Activated CD8-positive, alpha-beta memory T cell treated with anti-CD3 and anti-CD28 coated beads, Interleukin-2, amount 50 U/mL, for 1 hour (primary cell): ENCODE data around the gene MYO19.
"Not testable (repeated sequence)": the region's sequence is repeated elsewhere in the genome, so short reads cannot be mapped to it uniquely, and the experiment has no call there.

ENCODE experiments used
- DNase-seq: peaks from one replicate; pipeline ENCODE4 v3.0.0-alpha.2; 2020; ENCODE audit errors: extremely low read depth

MYO19 gene

DNA sequence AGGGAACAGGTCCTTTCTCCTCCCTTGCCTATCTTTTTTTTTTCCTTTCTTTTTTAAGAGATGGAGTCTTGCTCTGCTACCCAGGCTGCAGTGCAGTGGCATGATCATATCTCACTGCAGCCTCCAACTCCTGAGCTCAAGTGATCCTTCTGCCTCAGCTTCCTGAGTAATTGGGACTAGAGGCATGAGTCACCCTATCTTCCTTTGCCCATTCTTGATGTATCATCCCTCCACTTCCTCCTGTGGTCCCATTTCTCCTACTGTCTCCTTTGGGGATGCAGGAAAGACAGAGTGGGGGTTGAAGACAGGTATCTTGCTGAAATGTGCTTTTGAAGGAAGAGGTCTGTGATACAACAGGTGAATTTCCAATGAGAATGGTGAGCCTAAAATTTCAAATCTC lies 5.5 kb downstream of the MYO19 start:
- no peak for DNase-seq

DNA sequence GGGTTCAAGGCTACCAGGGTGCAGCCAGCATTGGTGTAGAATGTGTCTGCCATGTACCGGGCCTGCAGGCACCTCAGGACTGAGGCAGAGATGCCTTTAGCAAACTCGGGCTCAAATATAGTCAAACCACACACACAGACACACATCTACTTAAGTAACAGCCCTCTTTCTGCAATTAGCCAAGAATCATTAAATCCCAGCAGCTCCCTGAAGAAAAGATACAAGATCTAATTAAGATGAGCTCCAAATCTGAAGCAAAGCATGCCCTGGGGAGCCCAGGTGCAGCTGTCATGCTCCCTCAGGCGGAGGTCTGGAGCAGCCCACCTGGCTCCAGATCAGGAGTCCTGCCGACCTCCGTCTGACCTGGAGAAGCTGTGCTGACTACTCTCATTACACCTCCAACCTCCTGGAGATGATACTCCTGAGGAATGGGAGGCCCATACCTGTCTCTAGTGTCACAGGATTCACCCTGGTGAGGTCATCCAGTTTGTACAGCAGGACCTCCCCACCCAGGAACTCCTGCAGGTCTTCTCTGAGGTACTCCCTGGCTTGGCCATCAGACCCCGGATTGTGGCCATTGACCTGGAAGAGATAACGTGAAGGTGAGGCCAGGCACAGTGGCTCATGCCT lies 6.9 kb downstream of the MYO19 start:
- DNase-seq: no peak

GRCh38 chr17:36525888-36526287 lies 8.8 kb downstream of the MYO19 start:
- no peak for DNase-seq

GRCh38 chr17:36525113-36525512 lies 9.6 kb downstream of the MYO19 start:
- DNase-seq: no peak

DNA sequence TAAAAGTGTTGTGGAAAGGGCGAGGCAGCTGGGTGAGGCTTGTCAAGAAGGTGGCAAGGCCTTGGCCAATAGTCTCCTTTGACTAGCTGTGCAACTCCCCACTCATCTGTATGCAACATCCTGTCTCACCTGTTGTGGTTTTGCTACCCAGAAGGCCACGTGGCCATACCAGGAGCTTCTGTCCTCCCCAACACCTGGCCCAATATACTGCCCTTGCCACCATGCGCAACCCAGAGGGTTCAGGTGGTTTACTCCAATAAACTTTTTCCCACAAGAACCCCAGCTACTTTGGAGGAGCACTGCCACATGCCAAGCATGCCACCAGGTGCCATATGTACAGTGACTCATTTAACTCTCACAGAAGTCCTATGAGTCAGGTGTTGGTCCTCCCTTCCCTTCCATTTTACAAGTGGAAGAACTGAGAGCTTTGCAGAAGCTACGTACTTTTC lies 10.2 kb downstream of the MYO19 start:
- DNase-seq: no peak

- DNase-seq: no peak
Observed at GRCh38 chr17:36523113-36523512, 11.6 kb downstream of the MYO19 start.

- no peak for DNase-seq
Observed at GRCh38 chr17:36515837-36516236, 18.8 kb downstream of the MYO19 start.

GRCh38 chr17:36514856-36515255 lies 19.8 kb downstream of the MYO19 start:
- DNase-seq: no peak

- DNase-seq: no peak
Observed at GRCh38 chr17:36512641-36513040, 22.0 kb downstream of the MYO19 start.

GRCh38 chr17:36511216-36511615 lies 23.5 kb downstream of the MYO19 start:
- no peak for DNase-seq

DNA sequence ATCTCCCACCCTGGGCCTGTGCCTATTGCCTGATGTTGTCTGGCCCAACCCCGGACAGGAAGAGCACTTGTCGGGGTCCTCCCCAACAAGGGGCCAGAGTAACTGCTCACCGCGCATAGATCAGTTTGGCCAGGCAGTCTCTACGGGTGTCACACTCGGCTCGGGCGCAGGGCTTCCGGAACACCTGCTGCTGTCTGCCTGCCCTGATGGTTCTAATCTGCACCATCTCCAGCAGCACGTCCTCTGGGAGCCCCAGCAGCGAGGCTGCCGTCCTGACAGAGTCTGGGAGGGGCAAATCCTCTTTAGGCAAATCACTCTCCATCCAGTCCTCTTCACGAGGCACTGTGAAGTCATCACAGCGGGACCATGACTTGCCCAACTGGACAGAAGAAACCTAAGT lies 24.0 kb downstream of the MYO19 start:
- no peak for DNase-seq

- DNase-seq: no peak
Observed at GRCh38 chr17:36509272-36509985, 25.2 kb downstream of the MYO19 start.

- DNase-seq: not testable (repeated sequence)
Observed at GRCh38 chr17:36508439-36508838, 26.2 kb downstream of the MYO19 start.

DNA sequence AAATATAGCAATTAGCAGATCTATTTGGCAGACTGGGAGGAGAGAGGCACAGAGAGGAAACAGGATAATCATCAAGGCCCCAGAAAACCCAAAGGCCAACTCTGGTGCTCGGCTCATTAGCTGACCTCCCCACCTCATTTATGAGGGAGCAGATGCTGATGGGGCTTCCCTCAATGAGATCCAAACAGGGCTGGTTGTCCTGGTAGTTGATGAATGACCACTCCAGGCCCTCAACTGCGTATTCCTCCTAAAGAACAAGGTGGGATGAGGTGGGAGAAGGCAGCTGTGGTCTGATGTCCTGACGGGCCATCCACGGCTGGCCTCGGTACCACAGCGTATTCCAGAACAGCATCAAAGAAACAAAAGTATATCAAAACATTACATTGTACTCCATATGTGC lies 27.4 kb downstream of the MYO19 start:
- no peak for DNase-seq

DNA sequence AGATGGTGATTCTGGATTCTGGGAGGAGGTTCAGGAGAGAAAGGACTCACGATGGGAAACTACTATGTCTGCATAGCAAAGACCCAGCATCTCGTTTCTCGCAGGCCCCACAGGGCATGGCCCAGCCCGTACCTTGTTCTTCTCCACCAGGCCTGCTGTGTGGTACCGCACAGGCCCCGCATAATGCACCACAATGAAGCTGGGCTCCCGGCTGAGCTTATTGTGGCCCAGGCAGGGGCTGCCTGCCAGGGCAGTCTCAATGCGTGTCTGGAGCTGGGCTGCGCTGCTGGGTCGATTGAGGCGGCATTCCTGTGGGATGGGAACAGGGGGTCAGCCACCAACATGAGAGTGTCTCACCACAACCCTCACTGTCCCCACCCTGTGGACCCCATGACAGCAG lies 27.8 kb downstream of the MYO19 start:
- no peak for DNase-seq

- no peak for DNase-seq
Observed at GRCh38 chr17:36506249-36506826, 28.3 kb downstream of the MYO19 start.

DNA sequence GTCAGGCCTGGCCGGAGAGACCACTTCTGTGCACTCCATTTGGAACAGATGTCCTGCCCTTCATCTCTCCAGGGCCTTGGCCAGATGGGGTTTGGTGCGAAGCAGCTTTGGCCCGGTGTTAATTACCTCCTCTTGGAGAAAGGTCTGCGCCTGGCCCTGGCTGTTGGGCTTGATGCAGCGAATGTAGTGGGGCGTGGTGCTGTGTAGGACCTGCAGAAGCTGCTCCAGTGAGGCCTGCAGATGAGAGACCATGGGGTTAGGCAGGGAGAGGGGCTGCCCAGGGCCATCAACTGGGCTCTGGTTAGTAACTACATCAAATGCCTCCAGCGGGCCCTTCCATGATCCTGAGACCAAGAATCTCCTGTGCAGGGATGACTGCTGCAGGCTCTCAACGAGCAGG lies 29.5 kb downstream of the MYO19 start:
- no peak for DNase-seq

DNA sequence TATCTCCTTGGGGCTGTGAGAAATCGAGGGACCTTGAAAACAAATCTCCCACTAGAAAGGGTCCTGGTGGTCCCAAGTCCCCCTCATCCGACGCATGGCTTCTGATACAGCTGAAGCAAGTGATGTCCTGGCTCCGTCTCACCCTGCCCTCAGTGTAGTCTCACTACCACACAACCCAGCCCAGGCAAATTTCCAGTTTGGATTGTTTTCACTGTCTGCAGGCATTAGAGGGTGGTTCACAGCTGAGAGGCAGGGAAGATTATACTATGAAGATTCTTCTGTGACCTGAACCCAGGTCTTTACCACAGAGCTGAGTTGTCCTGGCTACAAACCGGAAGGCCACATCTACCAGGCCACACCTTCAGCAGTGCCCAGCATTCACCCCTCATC lies 30.5 kb downstream of the MYO19 start:
- no peak for DNase-seq

- DNase-seq: no peak
Observed at GRCh38 chr17:36503456-36504155, 31.1 kb downstream of the MYO19 start.

DNA sequence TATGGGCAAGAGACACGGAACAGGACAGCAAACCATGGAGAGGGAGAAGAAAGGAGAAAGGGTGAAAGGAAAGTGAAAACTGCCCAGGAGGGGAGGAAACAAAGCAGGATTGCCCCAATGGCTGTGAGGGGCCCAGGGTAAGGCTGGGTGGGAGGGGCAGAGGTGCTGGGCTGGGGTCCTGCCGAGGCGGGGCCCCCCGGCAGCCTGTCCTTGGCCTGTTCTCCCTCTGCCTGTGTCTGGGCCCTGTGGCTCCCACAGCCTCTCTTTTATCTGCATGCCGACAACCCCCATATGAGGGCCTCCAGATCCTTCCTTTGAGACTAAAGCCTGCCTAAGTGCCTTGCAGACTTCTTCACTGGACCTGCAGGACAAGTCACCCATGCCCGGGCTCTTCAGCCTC lies 32.7 kb downstream of the MYO19 start:
- DNase-seq: no peak

DNA sequence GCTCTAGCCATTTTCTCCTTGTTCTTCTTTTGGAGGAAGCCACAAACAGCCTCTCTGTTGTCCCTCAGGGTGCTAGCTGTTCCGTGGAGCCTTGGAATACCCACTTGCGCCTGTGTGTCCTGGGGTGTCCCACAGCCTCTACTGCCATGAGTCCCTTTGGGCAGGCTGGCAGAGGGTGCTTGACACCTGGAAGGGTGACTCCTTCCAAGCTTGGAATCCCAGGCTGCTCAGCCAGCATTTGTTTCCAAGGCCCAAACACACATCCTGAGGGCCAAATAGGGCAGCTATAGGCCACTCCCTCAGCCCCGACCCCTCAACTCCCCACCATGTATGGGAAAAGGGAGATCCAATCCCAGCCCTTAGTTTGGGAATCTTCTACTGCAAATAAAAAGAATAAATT lies 33.3 kb downstream of the MYO19 start:
- DNase-seq: no peak

DNA sequence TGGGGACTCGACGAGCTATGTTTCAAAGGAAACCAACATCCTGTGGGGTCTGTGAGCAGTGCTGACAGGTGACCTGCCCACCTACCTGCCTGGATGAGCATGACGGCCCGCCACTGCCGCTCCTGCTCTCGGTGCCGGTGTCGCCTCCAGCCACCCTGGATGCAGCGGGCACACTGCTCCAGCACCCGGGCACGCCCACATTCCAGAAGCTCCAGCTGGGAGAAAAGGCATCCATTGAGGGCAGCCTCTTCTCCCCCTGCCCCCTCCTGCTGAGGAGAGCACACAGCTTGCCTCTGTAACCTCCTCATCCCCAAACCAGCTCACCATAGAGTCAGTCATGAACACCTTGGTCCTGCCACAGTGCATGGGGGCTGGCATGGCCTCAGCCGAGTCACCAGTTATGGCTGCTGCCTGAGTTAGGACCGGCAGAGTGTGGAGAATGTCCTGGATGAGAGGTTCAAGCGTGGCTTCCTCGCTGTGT lies 33.9 kb downstream of the MYO19 start:
- no peak for DNase-seq
